ENCODE data around the gene ZFYVE21. TPM values are rescaled to one million over a fixed set of nuclear protein-coding genes. Genes with fewer than 3 reads are reported as not detected.

Gene ZFYVE21
- 29.9 to 39.9 TPM (median 34.5 TPM) in 5 replicates for total RNA-seq (2022; extraction: Qiagen RNA extraction; ENCODE audit: low read depth)

GRCh38 chr14:103715052-103716000 lies at the start of gene ZFYVE21, which contains the start of gene XRCC3:
ZFYVE21 (plus strand) TSS chr14:103715810; CDS start chr14:103715842, 32 bp downstream.
XRCC3 (minus strand) TSS chr14:103715451; CDS start chr14:103711087, 4,364 bp downstream.

Other genes starting within 250 kb of the ZFYVE21 start
- gene CKB, start 193.0 kb upstream of the ZFYVE21 start, total RNA-seq (2022; extraction: Qiagen RNA extraction; ENCODE audit: low read depth): 68.9 to 104 TPM (median 98.2 TPM) in 5 replicates
- 18.8 to 31.0 TPM (median 26.5 TPM) in 5 replicates for gene TRMT61A, start 186.6 kb upstream of the ZFYVE21 start, total RNA-seq (2022; extraction: Qiagen RNA extraction; ENCODE audit: low read depth)
- 20.5 to 26.2 TPM (median 20.9 TPM) in 5 replicates for gene BAG5, start 153.2 kb upstream of the ZFYVE21 start, total RNA-seq (2022; extraction: Qiagen RNA extraction; ENCODE audit: low read depth)
- 45.8 to 56.3 TPM (median 53.6 TPM) in 5 replicates for gene COA8, start 152.8 kb upstream of the ZFYVE21 start, total RNA-seq (2022; extraction: Qiagen RNA extraction; ENCODE audit: low read depth)
- 90.9 to 118 TPM (median 107 TPM) in 5 replicates for gene KLC1, start 86.6 kb upstream of the ZFYVE21 start, total RNA-seq (2022; extraction: Qiagen RNA extraction; ENCODE audit: low read depth)
- gene XRCC3, start 359 bp upstream of the ZFYVE21 start, total RNA-seq (2022; extraction: Qiagen RNA extraction; ENCODE audit: low read depth): 27.9 to 32.1 TPM (median 30.1 TPM) in 5 replicates
- gene PPP1R13B, start 131.8 kb downstream of the ZFYVE21 start, total RNA-seq (2022; extraction: Qiagen RNA extraction; ENCODE audit: low read depth): 3.7 to 5.7 TPM (median 4.8 TPM) in 5 replicates
- gene TDRD9, start 212.6 kb downstream of the ZFYVE21 start, total RNA-seq (2022; extraction: Qiagen RNA extraction; ENCODE audit: low read depth): 0.02 TPM in 1 of 5 replicates, not detected in the others
- gene RD3L, start 226.7 kb downstream of the ZFYVE21 start, total RNA-seq (2022; extraction: Qiagen RNA extraction; ENCODE audit: low read depth): not detected in 5 replicates

All from A549 treated with CpdA at 1 μM for 4 hours (cell line).